ENCODE data around the gene SLC2A10. TPM values are rescaled to one million over a fixed set of nuclear protein-coding genes. Genes with fewer than 3 reads are reported as not detected.

Gene SLC2A10
- total RNA-seq, 2 donors from 2014 or later, result 19.8 to 49.0 TPM

DNA sequence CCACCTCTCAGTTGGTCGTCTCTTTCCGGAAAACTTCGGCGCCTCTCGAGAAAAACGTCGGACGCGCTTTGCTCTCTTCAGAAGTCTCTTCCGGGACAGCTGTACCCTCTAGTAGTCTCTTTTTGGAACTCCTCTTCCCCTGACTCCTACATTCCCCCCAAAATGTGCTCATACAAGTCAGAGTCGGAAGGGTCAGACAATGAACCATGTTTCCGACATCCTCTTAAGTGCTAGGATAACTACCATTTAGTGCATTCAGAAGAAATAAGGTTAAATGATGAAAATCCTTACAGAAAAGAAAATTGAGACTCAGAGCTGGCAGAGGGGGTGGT lies 19.7 kb upstream of the SLC2A10 start:
- peak overlapping the region; percentile 95 for H3K4me3 ChIP-seq
- H3K4me1 ChIP-seq (ENCODE audit: control insufficient read depth in 1 of 2, low read depth in 2 of 2), result peaks cover 17 to 21% of the 10 kb centered on the region in 2 donors
- DNase-seq (ENCODE audit: low spot score), result no peak
- no peak for ATAC-seq (ENCODE audit: insufficient number of reproducible peaks, low FRiP score, low read depth)
- H3K36me3 ChIP-seq, result peaks cover 5% of the 10 kb centered on the region
- no peaks in the 10 kb centered on the region for H3K9me3 ChIP-seq
- no peaks in the 10 kb centered on the region for H3K27me3 ChIP-seq (replicated peaks; ENCODE audit: insufficient read depth)
- H3K27ac ChIP-seq, result peak overlapping the region; percentile 85 to 96
- TF ChIP-seq, protein P1, sequence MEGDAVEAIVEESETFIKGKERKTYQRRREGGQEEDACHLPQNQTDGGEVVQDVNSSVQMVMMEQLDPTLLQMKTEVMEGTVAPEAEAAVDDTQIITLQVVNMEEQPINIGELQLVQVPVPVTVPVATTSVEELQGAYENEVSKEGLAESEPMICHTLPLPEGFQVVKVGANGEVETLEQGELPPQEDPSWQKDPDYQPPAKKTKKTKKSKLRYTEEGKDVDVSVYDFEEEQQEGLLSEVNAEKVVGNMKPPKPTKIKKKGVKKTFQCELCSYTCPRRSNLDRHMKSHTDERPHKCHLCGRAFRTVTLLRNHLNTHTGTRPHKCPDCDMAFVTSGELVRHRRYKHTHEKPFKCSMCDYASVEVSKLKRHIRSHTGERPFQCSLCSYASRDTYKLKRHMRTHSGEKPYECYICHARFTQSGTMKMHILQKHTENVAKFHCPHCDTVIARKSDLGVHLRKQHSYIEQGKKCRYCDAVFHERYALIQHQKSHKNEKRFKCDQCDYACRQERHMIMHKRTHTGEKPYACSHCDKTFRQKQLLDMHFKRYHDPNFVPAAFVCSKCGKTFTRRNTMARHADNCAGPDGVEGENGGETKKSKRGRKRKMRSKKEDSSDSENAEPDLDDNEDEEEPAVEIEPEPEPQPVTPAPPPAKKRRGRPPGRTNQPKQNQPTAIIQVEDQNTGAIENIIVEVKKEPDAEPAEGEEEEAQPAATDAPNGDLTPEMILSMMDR (IDR thresholded peaks at IDR 0.05), result no peak

DNA sequence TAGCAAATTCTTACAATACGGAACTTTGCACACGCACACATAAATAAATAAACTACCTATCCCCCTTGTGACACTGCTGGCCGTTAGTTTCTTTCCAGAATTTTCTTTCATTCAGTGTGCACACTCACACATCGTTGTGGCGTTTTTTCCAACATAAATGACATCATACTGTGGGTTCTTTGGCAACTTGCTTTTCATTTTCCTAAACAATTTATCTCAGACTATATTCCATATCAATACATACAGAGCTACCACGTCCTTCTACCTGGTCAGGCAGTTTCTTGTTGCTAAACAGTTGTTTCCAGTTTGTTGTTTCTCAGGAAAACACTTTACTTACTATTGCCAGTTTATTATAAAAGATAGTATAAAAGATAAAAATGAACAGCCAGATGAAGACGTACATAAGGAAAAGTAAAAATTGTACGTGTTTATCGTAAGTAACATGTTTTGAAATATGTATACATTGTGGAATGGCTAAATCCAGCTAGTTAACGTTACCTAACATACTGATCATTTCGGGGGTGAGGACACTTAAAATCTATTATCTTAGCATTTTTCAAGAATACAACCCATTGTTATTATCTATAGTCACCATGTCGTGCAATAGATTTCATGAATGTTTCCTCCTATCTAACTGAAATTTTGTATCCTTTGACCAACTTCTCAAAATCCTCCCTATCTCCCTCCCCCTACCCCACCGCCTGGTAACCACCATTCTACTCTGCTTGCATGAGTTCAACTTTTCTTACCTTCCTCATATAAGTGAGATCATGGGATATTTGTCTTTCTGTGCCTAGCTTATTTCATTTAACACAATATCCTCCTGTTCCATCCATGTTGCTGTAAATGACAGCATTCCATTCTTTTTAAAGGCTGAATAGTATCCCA lies 19.0 kb upstream of the SLC2A10 start:
- Histone ChIP-seq H3K27ac (peak overlapping the region; percentile 85 to 96), H3K4me1 (ENCODE audit: control insufficient read depth in 1 of 2, low read depth in 2 of 2) (peaks cover 17 to 21% of the 10 kb centered on the region in 2 donors), H3K9me3 (no peaks in the 10 kb centered on the region), H3K36me3 (peaks cover 5% of the 10 kb centered on the region), H3K27me3 (replicated peaks; ENCODE audit: insufficient read depth) (no peaks in the 10 kb centered on the region), H3K4me3 (peak overlapping the region; percentile 95)
- TF ChIP-seq, protein P1 (IDR thresholded peaks at IDR 0.05), result no peak
- DNase-seq (ENCODE audit: low spot score) (no peak), ATAC-seq (ENCODE audit: insufficient number of reproducible peaks, low FRiP score, low read depth) (no peak)

DNA sequence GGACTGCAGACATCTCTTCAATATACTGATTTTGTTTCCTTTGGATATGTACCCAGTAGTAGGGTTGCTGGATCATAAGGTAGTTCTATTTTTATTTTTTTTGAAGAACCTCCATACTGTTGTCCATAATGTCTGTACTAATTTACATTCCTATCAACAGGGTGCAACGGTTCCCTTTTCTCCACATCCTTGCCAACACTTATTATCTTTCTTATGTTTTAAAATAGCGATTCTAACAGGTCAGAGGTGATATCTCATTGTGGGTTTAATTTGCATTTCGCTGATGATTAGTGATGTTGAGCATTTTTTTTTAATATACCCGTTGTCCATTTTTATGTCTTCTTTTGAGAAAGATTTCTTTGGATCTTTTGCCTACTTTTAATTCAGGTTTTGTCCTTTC lies 18.3 kb upstream of the SLC2A10 start:
- H3K36me3 ChIP-seq, result peaks cover 5% of the 10 kb centered on the region
- TF ChIP-seq, protein P1 (IDR thresholded peaks at IDR 0.05), result no peak

DNA sequence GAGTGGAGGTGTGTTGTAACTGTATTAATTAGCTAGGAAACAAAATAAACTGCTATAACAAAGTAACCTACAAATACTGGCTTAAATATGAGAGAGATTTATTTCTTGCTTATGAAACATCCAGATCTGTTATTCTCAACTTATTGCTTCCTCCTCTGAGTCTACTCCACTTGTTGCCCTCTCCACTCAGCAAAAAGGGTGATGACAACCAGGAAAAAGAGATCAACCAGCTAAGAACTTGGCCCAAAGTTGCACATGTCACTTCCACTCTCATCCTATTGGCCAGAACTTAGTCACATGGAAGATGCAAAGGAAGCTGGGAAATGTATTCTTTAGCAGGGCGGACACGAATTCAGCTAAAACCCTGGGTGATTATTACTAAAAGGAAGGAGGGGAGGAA lies 15.0 kb upstream of the SLC2A10 start:
- no peaks in the 10 kb centered on the region for H3K36me3 ChIP-seq
- no peak overlapping the region for H3K4me3 ChIP-seq
- DNase-seq (ENCODE audit: low spot score), result no peak
- no peak for ATAC-seq (ENCODE audit: insufficient number of reproducible peaks, low FRiP score, low read depth)
- TF ChIP-seq, protein P1 (IDR thresholded peaks at IDR 0.05), result no peak
- no peak overlapping the region for H3K27ac ChIP-seq
- no peaks in the 10 kb centered on the region for H3K27me3 ChIP-seq (replicated peaks; ENCODE audit: insufficient read depth)
- H3K9me3 ChIP-seq, result no peaks in the 10 kb centered on the region
- H3K4me1 ChIP-seq (ENCODE audit: control insufficient read depth in 1 of 2, low read depth in 2 of 2), result no peaks in the 10 kb centered on the region

More for the DNA sequence above, 18.3 kb upstream of the SLC2A10 start:
- Histone ChIP-seq H3K4me1 (ENCODE audit: control insufficient read depth in 1 of 2, low read depth in 2 of 2) (peaks cover 17 to 21% of the 10 kb centered on the region in 2 donors), H3K27ac (no peak overlapping the region), H3K9me3 (no peaks in the 10 kb centered on the region), H3K27me3 (replicated peaks; ENCODE audit: insufficient read depth) (no peaks in the 10 kb centered on the region), H3K4me3 (no peak overlapping the region)
- DNase-seq (ENCODE audit: low spot score), result no peak
- no peak for ATAC-seq (ENCODE audit: insufficient number of reproducible peaks, low FRiP score, low read depth)

DNA sequence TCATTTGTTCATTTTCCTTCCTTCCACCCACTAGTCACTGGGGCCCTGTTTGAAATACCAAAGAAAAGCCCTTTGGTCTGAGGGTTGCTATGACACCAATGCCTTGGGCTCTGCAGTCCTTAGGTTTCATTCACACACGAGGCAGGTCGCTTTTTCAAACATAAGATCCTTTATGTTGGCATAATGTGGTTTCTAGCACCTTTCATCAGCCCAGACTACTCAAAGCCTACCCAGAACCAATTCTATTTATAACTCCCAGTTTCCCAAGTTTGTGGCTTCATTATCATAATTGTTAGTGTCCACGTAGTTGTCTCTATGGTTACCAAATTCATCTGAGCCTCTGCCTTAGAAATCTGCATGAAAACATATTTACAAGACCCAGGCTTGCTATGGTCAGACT lies 13.6 kb upstream of the SLC2A10 start:
- no peaks in the 10 kb centered on the region for H3K36me3 ChIP-seq

More for the DNA sequence above, 13.6 kb upstream of the SLC2A10 start:
- DNase-seq (ENCODE audit: low spot score) (no peak), ATAC-seq (ENCODE audit: insufficient number of reproducible peaks, low FRiP score, low read depth) (no peak)
- Histone ChIP-seq H3K4me3 (no peak overlapping the region), H3K4me1 (ENCODE audit: control insufficient read depth in 1 of 2, low read depth in 2 of 2) (no peaks in the 10 kb centered on the region), H3K27ac (no peak overlapping the region), H3K9me3 (no peaks in the 10 kb centered on the region), H3K27me3 (replicated peaks; ENCODE audit: insufficient read depth) (no peaks in the 10 kb centered on the region)
- TF ChIP-seq, protein P1 (IDR thresholded peaks at IDR 0.05), result no peak

Data from thoracic aorta (tissue), 2 donors.